ENCODE data around the gene SLPI.

Gene SLPI

DNA sequence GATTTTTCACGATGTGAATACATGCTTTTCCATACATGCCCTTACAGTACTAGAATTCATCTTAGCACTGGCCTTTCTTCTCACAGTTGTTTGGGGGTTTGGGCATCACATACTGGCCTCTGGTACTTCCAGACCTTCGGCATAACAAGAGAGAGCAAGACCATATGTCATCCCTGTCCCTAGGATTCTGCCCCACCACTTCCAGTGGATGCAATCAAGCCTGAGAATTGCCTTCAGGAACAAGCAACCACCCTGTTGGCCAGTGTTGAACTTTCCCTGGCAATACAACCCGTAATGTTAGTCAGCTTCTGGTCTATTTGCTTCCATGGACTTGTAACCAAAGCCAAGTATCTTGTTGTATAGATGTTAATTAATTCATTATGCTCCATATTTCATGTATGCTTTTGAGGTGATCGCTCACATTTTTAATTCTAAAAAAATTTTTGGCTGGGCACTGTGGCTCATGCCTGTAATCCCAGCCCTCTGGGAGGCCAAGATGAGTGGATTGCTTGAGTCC lies 15.4 kb upstream of the SLPI start:
- DNase-seq: no peak

DNA sequence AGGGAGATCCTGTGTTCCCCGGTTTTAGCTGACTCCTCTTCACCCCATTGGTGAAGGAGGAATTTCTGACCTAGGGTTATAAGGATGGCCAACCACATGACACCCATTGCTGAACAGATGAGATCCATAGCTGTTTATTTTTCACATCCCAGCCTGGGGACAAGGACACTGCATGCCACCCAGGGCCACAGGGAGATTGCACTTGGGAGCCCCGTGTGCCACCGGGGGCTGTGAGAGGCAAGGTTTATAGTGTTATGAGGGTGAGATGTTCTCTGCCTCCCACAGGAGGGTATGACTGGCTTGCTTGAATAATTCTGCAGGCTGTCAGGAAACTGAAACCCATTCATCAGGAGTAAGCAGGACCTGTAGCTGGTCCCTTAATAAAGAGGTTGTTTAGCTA lies 14.7 kb upstream of the SLPI start:
- DNase-seq: no peak

DNA sequence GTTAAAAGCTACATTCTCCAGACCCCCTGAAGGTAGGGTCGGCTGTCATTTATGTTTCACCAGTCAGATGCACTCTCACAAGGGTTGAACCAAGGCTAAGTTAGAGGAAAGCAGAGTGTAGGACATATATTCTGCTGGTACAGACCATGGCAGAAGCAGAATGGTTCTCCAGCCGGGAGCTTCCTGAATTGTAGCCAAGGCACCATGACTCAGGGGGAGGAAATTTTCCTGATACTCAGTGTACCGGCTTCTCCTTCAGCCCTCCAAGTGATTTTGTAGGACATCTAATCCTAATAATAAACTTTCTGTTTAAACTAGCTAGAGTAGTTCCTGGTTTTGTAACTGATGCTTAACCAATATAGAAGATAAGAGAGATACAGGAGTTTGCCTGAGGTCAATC lies 14.2 kb upstream of the SLPI start:
- no peak for DNase-seq

DNA sequence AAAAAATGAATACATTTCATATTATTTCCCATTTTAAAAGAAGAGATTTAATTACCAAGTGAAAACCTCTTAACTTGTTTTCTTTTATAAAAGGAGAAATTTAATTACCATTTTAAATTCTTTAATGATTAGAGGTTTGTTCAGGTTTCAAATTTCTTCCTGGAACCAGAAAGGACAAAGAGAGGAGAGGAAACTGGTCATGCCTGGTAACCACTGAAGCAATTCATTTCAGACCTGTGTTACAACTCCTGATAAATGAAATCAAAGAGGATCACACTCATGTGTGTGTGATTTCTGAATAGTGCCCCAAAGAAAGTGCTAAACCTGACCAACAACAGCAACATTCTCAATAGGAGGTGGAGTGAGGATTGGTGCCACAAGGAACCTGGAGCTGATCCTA lies 12.6 kb upstream of the SLPI start:
- DNase-seq: no peak

DNA sequence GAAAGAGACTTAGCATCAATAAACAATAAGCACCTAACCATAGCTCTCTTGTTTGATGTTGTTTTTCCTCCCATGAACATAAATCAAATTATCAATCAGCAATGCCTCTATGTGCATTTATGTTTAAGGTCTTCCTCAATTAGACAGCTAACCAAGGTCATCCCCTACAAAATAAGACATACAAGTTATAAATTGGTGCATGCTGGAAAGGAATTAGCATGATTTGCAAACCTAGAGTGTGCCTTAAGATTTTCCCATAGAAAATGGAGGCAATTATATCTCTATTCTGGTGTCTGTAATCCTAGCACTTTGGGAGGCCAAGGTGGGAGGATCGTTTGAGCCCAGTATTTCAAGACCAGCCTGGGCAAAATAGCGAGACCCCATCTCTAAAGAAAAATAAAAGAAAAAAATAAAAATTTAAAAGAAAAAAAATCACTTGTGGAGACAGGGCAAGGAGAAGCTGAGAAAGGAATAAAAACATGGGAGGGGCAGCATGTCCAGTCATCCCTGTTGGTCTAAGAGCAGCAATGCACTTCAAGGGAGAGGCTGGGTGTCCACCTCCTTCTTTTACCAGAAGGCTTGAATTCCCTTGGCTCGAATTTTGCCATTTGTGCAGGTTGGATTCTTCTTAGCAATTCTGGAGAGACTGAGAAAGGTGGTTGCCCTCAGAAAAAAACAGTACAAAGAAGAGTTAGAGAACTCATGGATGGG lies 9.3 kb upstream of the SLPI start:
- DNase-seq: no peak

DNA sequence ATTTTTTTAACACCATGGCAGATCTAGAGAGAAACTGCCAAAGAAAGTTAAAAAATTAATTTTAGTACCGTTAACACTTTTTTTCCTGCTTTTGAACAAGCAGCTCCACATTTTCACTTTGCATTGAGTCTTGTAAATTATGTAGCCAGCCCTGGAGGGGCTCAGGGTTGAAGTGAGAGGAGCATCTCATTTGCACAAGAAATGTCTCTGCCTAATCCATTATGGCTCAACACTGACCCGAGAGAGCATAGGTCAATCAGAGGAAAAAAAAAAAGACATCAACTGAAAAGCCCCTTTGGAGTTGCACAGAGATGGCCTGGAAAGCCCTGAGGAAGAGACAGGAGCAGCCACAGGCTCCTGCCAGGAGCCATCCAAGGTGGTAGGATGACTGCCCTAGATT lies 4.3 kb upstream of the SLPI start:
- no peak for DNase-seq

DNA sequence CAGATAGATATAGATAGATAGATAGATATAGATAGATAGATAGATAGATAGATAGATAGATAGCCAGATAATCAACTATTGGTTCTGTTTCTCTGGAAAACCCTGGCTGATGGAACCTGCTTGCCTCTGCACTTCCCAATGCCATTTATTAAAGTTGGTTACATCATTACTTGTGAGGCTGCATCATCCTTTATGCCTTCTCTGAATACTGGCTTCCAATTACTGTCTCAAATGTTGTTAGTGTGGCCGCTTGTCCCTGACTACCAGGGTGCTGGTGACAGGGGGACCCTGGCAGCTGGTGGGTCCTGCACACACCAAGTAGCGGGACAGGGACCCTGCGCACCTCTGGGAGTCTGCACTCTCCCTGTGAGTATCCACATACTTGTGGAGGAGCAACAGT lies 3.9 kb upstream of the SLPI start:
- no peak for DNase-seq

DNA sequence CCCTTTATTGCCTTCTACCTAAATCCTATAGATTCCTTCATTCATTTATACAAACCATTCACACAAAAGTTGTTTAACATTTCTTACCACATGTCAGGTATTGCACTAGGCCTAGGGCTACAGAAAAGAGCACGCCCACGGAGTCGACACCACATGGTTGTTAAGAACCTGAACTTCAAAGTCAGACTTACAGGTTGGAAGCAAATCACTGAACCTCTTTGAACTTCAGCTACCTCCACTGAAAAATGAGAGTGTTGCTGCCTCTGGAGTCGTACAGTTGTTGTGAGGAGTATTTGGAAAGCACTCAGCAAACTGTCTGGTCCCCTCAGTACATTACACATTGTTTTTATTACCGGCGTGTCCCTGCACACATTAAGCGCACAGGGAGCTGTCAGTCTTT lies 3.3 kb upstream of the SLPI start:
- DNase-seq: no peak

DNA sequence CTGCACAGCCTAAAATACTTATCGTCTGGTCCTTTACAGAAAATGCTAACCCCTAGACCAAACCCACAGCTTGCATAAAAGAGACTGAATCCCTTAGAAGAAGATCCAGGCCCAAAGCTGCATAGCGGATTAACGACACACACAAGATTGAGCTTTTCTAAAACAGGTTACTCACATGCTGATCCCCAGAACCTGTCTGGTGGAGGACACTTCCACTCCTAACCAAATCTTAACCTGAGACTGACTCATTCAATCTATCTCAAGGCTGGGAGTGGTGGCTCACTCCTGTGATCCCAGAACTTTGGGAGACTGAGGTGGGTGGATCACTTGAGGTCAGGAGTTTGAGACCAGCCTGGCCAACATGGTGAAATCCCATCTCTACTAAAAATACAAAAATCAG lies 2.8 kb upstream of the SLPI start:
- no peak for DNase-seq

DNA sequence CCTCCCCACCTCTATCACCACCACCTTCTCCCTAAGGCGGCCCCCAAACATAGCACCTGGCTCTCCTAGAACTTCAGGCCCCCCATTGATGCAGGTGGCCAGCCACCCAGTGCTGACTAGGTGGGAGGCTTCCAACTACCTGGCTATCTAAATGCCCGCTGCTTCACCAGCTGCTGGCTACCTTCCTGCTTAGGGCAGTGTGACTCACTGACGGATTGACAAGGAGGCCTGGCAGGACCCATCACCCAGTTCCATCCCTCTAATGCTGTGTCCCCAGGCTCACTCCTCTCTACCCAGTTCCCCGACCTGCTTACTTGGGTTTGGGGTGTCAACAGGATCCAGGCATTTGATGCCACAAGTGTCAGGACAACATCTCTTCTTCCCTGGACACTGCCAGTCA lies 1.1 kb downstream of the SLPI start:
- no peak for DNase-seq

DNA sequence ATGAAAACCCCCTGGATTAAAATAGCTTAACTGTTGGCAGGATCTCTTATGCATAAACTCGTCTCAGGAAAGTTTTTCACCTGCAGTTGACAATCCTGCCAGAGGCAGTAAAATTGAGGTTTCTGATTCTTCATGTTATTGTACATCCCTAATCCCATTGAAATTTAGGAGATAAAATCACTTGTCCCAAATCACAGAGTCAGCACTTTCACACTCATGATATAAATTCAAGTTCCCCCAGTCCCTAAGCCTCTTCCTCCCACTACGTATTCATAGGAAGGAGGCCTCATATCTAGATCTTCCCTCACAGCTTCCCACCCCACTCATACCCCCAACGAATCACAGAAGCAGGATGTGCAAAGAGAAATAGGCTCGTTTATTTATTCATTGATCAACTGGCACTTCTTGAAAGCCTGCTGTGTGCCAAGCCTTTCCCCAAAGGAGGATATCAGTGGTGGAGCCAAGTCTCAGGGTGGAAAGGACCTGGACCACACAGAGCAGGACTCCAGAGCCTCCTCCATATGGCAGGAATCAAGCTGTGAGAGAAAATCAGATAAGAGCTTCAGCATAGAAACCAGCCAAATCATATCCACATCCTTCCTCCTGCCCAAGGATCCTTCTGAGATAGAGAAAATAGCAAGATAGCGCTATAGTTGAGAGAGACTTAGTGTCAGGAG lies 2.3 kb downstream of the SLPI start:
- DNase-seq: no peak

DNA sequence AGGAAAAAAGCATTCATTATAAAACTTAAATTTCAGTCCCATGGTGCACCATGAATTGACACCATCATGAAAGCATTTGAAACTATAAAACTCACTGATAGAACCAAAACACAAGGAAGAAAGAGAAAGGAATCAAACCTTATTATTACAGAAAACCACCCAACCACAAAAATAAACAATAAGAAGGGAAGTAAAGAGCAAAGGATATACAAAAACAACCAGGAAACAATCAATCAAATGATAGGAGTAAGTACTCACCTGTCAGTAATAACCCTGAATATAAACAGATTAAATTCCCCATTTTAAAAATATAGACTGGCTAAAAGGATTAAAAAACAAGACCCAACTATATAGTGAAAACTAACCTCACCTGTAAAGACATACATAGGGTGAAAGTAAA lies 5.8 kb downstream of the SLPI start:
- no peak for DNase-seq

DNA sequence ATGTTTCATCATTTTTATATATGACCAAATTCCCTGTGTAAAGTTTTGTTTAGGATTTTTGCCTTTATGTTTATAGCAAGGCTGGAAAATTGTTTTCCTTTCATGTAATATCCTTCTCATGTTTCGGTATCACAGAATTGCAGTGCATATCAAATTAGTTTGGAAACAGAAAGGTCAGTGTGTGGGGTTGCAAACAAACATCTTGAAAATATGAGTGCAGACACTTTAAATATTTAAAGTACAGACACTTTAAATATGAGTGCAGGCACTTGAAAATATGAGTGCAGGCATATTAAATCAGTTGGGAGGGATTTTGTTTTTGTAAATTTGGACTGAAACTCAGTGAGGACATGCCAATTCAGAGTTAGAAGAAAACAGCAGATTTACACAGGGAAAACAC lies 6.5 kb downstream of the SLPI start:
- no peak for DNase-seq

DNA sequence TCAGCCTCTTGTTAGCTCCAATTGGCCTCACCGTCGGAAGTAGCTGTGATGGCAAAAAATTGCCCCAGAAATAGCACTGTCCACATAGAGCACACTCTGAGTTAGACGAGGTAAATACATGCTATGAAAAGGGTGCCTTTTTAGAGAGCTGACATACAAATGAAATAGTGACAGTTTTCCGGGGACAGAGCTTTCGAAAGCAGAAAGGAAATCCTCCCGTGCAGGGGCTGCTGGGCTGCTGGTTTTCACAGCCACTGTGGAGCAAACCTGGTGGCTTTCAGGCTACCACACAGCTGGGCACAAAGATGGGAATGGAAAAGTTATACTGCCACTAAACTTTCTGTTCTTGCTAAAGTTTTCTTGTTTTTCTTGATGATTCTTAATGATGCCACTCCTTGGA lies 8.3 kb downstream of the SLPI start:
- no peak for DNase-seq

DNA sequence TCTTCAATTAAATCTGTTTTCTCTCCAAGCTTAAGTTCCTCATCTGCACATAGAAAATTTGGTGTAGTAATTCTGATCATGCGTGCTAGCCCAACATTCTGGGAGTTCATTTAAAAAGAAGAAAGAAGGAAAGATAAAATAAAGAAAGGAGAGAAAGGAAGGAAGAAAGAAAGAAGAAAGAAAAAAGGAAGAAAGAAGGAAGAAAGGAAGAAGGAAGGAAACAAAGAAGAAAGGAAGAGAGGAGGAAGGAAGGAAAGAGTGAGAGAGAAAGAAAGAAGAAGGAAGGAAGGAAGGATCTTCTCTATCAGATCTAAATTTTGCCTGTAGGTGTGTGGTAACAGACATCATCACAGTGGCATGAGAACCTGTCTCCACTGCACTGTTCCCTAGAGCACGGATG lies 16.2 kb downstream of the SLPI start:
- DNase-seq: no peak

DNA sequence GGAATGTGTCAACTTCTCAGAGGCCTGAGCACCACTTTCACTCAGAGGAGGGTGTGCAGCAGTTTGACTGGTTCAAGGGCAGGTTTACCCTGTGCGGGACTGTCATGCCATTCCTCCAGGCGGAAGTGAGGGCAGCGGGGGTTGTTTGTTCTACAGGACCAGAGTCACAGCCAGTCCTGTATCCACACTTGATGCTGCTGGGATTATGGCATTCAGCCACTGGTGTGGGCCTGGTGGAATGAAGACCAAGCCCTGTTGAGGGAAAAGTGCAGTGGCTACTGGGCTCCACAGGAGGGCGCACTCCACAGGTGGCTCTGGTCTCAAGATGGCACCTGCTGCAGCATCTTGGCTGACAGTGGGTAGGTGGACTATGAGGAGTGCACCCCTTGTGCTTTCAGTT lies 18.4 kb downstream of the SLPI start:
- DNase-seq: no peak

DNA sequence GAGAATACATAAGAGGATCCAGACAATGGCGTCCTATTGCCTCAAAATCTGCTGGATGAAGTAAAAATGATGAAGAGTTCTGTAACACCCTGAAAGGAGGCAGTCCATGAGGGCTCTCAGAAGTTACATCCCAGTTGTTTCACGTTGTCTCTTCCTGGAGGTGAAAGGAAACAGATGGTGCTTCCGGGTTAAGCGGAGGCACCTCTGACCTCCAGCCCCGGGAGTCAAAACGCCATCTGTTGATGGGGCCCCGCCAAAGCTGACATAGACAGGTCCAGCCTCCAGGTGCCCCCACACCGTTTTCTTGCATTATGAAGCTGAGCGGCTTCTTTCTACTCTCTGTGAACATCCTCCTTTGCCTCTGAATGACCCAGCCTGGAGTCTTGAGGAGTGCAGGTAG lies 23.7 kb downstream of the SLPI start:
- DNase-seq: no peak

DNA sequence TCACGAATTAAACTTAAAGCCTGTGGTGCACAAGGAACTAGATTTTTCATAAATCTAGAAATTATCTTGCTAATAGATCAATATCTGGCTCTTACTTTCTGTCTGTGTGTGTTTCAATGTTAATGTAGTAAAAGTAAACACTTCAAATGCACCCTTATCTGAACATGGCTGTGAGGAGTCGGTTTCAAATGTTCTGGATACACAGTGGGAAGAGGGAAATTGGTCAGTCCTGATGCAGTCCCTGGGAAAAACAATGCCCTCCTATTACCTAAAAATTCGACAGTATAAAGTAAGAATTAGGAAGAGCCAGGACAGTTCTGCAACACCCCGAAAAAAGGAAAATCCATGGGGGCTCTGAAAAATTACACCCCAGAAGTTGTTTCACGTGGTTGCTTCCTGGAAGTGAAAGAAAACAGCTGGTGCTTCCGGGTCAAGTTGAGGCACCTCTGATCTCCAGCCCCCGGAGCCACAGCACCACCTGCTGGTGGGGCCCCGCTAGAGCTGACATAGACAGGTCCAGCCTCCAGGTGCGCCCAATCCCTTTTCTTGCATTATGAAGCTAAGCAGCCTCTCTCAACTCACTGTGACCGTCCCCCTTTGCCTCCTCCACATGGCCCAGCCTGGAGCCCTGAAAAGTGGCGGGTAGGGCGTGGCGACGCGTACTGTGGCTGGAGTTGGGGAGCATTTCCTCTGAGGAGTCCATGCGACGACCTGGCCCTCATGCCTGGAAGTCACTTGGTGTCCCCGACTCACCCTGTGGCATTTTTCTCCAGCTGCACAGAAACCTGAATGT lies 24.9 kb downstream of the SLPI start:
- no peak for DNase-seq

DNA sequence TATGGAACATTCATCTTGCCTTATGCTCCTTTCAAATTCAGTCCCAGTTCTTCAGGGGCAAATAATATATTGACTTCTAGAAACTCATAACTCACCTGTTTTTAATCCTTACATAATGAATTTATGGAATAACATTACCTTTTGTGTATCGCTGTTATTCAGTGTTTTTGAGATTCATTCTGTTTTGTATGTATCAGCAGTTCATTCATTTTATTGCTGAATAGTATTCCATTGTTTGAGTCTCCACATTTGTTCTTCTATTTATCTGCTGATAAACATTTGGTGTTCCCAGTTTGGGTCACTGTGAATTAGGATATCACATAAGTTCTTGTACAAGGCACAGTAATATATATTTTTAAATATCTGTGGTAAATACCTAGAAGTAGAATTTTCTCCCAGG lies 28.1 kb downstream of the SLPI start:
- DNase-seq: no peak

DNA sequence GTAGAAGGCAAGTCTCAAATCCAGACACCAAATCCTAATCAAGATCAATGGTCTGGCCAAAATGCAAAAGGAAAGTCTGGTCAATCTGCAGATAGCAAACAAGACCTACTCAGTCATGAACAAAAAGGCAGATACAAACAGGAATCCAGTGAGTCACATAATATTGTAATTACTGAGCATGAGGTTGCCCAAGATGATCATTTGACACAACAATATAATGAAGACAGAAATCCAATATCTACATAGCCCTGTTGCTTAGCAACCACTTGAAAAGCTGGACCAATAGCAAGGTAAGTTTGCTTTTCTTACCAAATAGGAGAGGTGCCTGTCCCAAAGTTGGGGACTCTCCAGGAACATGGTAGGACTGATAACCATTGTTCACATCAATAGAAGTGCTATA lies 31.2 kb downstream of the SLPI start:
- no peak for DNase-seq

DNA sequence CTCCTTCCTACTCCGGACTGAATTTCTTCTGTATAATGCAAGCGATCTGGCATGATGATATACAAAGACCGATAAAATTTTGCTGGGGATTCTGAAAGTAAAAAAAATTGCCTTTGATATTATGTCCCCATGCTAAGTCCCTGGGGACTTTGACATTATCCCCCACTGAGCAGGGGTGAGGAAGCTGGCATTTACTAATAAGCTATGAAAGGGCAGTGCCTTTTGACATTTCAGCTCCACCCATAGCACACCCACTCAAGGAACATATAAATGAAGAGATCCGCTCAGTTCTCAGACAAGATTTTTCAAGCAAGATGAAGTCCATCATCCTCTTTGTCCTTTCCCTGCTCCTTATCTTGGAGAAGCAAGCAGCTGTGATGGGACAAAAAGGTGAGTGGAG lies 33.3 kb downstream of the SLPI start, which contains the start of gene SEMG2:
Gene SEMG2, plus strand, starts transcription at position 298 of the 400 bp plus-strand sequence. Its CDS starts 17 bp downstream, at position 315.
- DNase-seq: no peak

DNA sequence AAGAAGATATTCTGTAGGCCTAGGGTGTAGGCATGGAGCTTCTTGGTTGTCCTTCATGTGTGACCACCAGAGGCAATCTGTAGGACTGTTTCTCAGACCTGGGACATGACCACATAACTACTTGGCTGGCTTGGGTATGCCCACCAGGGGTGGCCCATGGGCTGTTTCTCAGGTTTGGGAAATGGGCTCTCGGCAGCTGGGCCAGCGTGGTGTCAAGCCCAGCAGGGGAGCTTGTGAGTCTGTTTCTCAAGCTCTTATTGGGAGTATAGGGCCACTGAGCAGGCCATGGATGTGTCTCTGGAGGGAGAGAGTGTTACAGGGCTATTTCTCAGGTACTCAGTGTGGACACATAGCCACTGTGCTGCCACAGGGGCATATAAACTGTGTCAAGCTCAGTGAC lies 35.7 kb downstream of the SLPI start:
- no peak for DNase-seq

DNA sequence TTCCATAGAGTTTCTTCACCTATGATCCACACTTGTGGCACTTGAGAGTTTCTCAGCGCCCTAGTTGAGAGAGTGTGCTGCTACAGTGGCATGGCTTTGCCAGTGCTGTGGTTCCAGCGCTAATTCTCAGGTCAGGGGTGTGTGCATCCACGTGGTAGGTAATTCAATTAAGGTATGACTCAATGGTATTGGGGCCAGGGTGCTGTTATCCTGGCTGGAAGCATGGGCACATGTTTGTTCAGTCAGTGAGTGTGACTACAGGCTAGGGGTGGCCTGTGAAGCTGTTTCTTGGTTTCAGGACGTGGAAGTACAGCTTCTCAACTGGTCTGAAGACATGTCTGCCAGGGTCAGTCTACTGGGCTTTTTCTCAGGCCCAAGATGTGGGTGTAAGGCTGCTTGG lies 36.2 kb downstream of the SLPI start:
- no peak for DNase-seq

DNA sequence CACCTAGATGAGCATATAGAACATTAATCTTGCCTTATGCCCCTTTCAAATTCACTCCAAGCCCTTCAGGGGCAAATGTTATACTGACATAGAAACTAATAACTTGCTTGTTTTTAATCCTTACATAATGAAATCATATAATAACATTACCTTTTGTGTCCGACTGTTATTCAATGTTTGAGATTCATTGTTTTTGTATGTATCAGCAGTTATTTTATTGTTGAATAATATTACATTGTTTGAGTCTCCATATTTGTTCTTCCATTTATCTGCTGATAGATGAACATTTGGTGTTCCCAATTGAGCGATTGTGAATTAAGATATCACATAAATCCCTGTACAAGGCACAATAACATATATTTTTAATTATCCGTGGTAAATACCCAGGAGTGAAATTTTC lies 41.5 kb downstream of the SLPI start:
- no peak for DNase-seq
